ENCODE data around the gene FNBP1L. TPM values are rescaled to one million over a fixed set of nuclear protein-coding genes. Genes with fewer than 3 reads are reported as not detected.

Gene FNBP1L
- total and polyA plus RNA-seq, 9 of the 15 experiments (the other 6 are each of a cell fraction or from before 2014, with no cell fraction given) = 1.4 to 6.9 (median 5.9) TPM

- TF ChIP-seq JUND (IDR thresholded peaks at IDR 0.05; ENCODE audit: borderline replicate concordance, low read depth, low read length) = peak; percentile 41; the same call in 1 of the 2 replicates
- TF ChIP-seq JUND (tag; IDR thresholded peaks at IDR 0.05; ENCODE audit: borderline replicate concordance, low read depth, low read length) = peak; percentile 49; the same call in 1 of the 3 replicates
- no peak for TF ChIP-seq EWSR1 (IDR thresholded peaks at IDR 0.05; ENCODE audit: borderline replicate concordance, low read depth, partially characterized antibody)
- no peak for TF ChIP-seq CREBBP (IDR thresholded peaks at IDR 0.05; ENCODE audit: low read depth, low read length)
- TF ChIP-seq MAFK (IDR thresholded peaks at IDR 0.05; ENCODE audit: low read length) = peak; percentile 49; the same call in 1 of the 2 replicates
- no peak for TF ChIP-seq USF1 (CRISPR knock-in tag; IDR thresholded peaks at IDR 0.05)
- TF ChIP-seq ZNF644 (tag; IDR thresholded peaks at IDR 0.05; ENCODE audit: low read depth) = no peak
- no peak for TF ChIP-seq ZNF707 (CRISPR knock-in tag; conservative IDR thresholded peaks at IDR 0.05)
- no peak for TF ChIP-seq HOXB6 (CRISPR knock-in tag; IDR thresholded peaks at IDR 0.05; ENCODE audit: borderline replicate concordance)
- no peak for TF ChIP-seq NR4A1 (CRISPR knock-in tag; IDR thresholded peaks at IDR 0.05)
- TF ChIP-seq NR4A1 (tag; IDR thresholded peaks at IDR 0.05) = no peak
- TF ChIP-seq L3MBTL2 (IDR thresholded peaks at IDR 0.05) = peak; percentile 76
- no peak for TF ChIP-seq ZNF133 (CRISPR knock-in tag; IDR thresholded peaks at IDR 0.05)
- peak; percentile 87 for TF ChIP-seq C11orf30 (IDR thresholded peaks at IDR 0.05; ENCODE audit: low read depth)
- TF ChIP-seq CC2D1A (IDR thresholded peaks at IDR 0.05) = peak; percentile 48; the same call in 1 of the 2 replicates
- TF ChIP-seq MCM2 (IDR thresholded peaks at IDR 0.05; ENCODE audit: low read depth) = no peak
- TF ChIP-seq RNF2 (IDR thresholded peaks at IDR 0.05) = peak; percentile 55; the same call in 1 of the 2 replicates
- peak; percentile 22 to 28; a peak in 1 of 4 replicates for TF ChIP-seq KDM1A (IDR thresholded peaks at IDR 0.05)
- no peak for TF ChIP-seq FOXA1 (IDR thresholded peaks at IDR 0.05; ENCODE audit: borderline replicate concordance)
- peak; percentile 81 for TF ChIP-seq MAFG (tag; conservative IDR thresholded peaks at IDR 0.05)
- peak; percentile 68 for TF ChIP-seq CHAMP1 (IDR thresholded peaks at IDR 0.05)
- TF ChIP-seq MNT (conservative IDR thresholded peaks at IDR 0.05) = peak; percentile 57 to 61; a peak in 2 of 4 replicates
- no peak for TF ChIP-seq RFX1 (IDR thresholded peaks at IDR 0.05)
- no peak for TF ChIP-seq TCFL5 (CRISPR knock-in tag; conservative IDR thresholded peaks at IDR 0.05)
- TF ChIP-seq GABPA (tag; conservative IDR thresholded peaks at IDR 0.05; ENCODE audit: low read depth) = peak; percentile 18; the same call in 1 of the 2 replicates
- peak; percentile 36; the same call in 1 of the 2 replicates for TF ChIP-seq RBFOX2 (IDR thresholded peaks at IDR 0.05; ENCODE audit: low read depth, low read length)
- TF ChIP-seq ZNF77 (CRISPR knock-in tag; IDR thresholded peaks at IDR 0.05) = no peak
These were observed 56.5 kb downstream of the FNBP1L start (continued) for GRCh38 chr1:93504247-93505033.
